GM12878 (cell line): ENCODE results near the gene RGS6.

Source experiments
- BMI1 ChIP-seq: fragments of 450-650 bp; IDR thresholded peaks from 2 replicates; pipeline ENCODE4 v1.6.1; 2016; ENCODE audit warnings: mild to moderate bottlenecking, moderate library complexity, borderline replicate concordance
- EZH2 ChIP-seq: IDR thresholded peaks from 2 replicates; pipeline ENCODE4 v1.6.1; 2012; ENCODE audit warnings: low read depth, mild to moderate bottlenecking, control low read depth, inconsistent platforms, low read length, borderline replicate concordance; ENCODE audit not compliant: control insufficient read depth
- NFXL1 ChIP-seq: fragments of 450-650 bp; IDR thresholded peaks from 2 replicates; pipeline ENCODE4 v1.6.1; 2017; ENCODE audit warnings: antibody characterized with exemption, mild to moderate bottlenecking, borderline replicate concordance
- TAF1 ChIP-seq: IDR thresholded peaks from 2 replicates; pipeline ENCODE4 v1.6.1; 2011; ENCODE audit warnings: mild to moderate bottlenecking, low read depth, low read length, borderline replicate concordance
- YY1 ChIP-seq: IDR thresholded peaks from 2 replicates; pipeline ENCODE4 v1.6.1; 2011; ENCODE audit warnings: low read depth, mild to moderate bottlenecking, low read length
- ZNF24 ChIP-seq: fragments of 450-650 bp; IDR thresholded peaks from 2 replicates; pipeline ENCODE4 v1.6.1; 2017; ENCODE audit warnings: antibody characterized with exemption, mild to moderate bottlenecking
- ZZZ3 ChIP-seq: IDR thresholded peaks from 2 replicates; pipeline ENCODE4 v1.6.1; 2011; ENCODE audit warnings: low read depth; ENCODE audit not compliant: control insufficient read depth, insufficient read length
- TF ChIP-seq, protein P1 (sequence below), 3 experiments: IDR thresholded peaks in 2 of 3; conservative IDR thresholded peaks in 1 of 3; 2 replicates each; pipeline ENCODE4 v1.5.1; 2011; ENCODE audit warnings: low read depth in 3 of 3, low read length in 3 of 3, mild to moderate bottlenecking in 3 of 3, control low read depth in 2 of 3, moderate library complexity in 2 of 3, inconsistent platforms in 1 of 3, mixed read lengths in 1 of 3; ENCODE audit not compliant: control insufficient read depth in 2 of 3, insufficient read depth in 1 of 3; ENCODE audit errors: extremely low read depth in 1 of 3

DNA sequence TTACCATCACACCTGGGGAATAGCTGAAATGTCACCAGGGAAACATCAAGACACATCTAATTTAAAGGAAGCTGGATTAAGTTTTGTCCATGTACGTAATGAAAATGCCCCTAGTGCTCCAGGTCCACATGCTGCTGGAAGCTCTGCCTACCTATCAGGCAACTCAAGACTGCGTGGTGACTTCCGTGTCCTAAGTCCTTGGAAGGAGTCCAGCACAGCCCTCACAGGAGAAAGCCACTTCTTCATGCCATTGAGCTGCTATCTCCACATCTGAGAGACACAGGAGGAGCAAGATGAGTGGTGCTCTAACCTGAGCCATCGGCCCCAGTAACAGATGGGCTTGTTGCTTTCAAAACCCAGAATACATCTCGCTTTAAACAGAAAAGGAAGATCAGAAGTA, 645.3 kb downstream of the RGS6 start:
- TF ChIP-seq ZZZ3 (no peak), EZH2 (no peak), BMI1 (no peak), YY1 (no peak), TAF1 (no peak), ZNF24 (no peak), NFXL1 (no peak)
- TF ChIP-seq, protein P1, sequence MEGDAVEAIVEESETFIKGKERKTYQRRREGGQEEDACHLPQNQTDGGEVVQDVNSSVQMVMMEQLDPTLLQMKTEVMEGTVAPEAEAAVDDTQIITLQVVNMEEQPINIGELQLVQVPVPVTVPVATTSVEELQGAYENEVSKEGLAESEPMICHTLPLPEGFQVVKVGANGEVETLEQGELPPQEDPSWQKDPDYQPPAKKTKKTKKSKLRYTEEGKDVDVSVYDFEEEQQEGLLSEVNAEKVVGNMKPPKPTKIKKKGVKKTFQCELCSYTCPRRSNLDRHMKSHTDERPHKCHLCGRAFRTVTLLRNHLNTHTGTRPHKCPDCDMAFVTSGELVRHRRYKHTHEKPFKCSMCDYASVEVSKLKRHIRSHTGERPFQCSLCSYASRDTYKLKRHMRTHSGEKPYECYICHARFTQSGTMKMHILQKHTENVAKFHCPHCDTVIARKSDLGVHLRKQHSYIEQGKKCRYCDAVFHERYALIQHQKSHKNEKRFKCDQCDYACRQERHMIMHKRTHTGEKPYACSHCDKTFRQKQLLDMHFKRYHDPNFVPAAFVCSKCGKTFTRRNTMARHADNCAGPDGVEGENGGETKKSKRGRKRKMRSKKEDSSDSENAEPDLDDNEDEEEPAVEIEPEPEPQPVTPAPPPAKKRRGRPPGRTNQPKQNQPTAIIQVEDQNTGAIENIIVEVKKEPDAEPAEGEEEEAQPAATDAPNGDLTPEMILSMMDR (IDR thresholded peaks at IDR 0.05 in 2 of 3, conservative IDR thresholded peaks at IDR 0.05 in 1 of 3; ENCODE audit: control insufficient read depth in 2 of 3, extremely low read depth in 1 of 3, insufficient read depth in 1 of 3, low read depth in 3 of 3, low read length in 3 of 3) = no peak
